ENCODE measurements around the gene FREM1.

Gene FREM1

GRCh38 chr9:14906644-14907359 lies 3.4 kb downstream of the FREM1 start:
- in situ Hi-C loops (cut with MboI; ENCODE audit: low pct_unique_long_range_greater_than_20kb, low sequenced_read_pairs, unreplicated experiment), result no loop called here
- DNase-seq (ENCODE audit: low spot score), result no peak
- TF ChIP-seq CTCF (IDR thresholded peaks at IDR 0.05; ENCODE audit: extremely low read depth, insufficient read depth, missing control alignments), result no peak

GRCh38 chr9:14906000-14906399 lies 4.2 kb downstream of the FREM1 start:
- no peak for TF ChIP-seq CTCF (IDR thresholded peaks at IDR 0.05; ENCODE audit: extremely low read depth, insufficient read depth, missing control alignments)
- in situ Hi-C loops (cut with MboI; ENCODE audit: low pct_unique_long_range_greater_than_20kb, low sequenced_read_pairs, unreplicated experiment), result no loop called here
- no peak for DNase-seq (ENCODE audit: low spot score)

- in situ Hi-C loops (cut with MboI; ENCODE audit: low pct_unique_long_range_greater_than_20kb, low sequenced_read_pairs, unreplicated experiment), result no loop called here
- no peak for TF ChIP-seq CTCF (IDR thresholded peaks at IDR 0.05; ENCODE audit: extremely low read depth, insufficient read depth, missing control alignments)
- DNase-seq (ENCODE audit: low spot score), result no peak
Measured at GRCh38 chr9:14903040-14903439, 7.2 kb downstream of the FREM1 start.

- in situ Hi-C loops (cut with MboI; ENCODE audit: low pct_unique_long_range_greater_than_20kb, low sequenced_read_pairs, unreplicated experiment), result no loop called here
- no peak for TF ChIP-seq CTCF (IDR thresholded peaks at IDR 0.05; ENCODE audit: extremely low read depth, insufficient read depth, missing control alignments)
- DNase-seq (ENCODE audit: low spot score), result no peak
Measured at GRCh38 chr9:14902561-14902960, 7.7 kb downstream of the FREM1 start.

GRCh38 chr9:14899815-14900193 lies 10.4 kb downstream of the FREM1 start:
- DNase-seq (ENCODE audit: low spot score), result no peak
- no peak for TF ChIP-seq CTCF (IDR thresholded peaks at IDR 0.05; ENCODE audit: extremely low read depth, insufficient read depth, missing control alignments)
- in situ Hi-C loops (cut with MboI; ENCODE audit: low pct_unique_long_range_greater_than_20kb, low sequenced_read_pairs, unreplicated experiment), result no loop called here

- in situ Hi-C loops (cut with MboI; ENCODE audit: low pct_unique_long_range_greater_than_20kb, low sequenced_read_pairs, unreplicated experiment), result no loop called here
- DNase-seq (ENCODE audit: low spot score), result no peak
- TF ChIP-seq CTCF (IDR thresholded peaks at IDR 0.05; ENCODE audit: extremely low read depth, insufficient read depth, missing control alignments), result no peak
Measured at GRCh38 chr9:14899042-14899814, 11.0 kb downstream of the FREM1 start.

Data from GM13977 (cell line).